Measurements from ENCODE around the gene SLC25A28. TPM values are rescaled to one million over a fixed set of nuclear protein-coding genes. Genes with fewer than 3 reads are reported as not detected.

Gene SLC25A28
- total RNA-seq, 1 experiment from 2014 or later, result 22.2 TPM

DNA sequence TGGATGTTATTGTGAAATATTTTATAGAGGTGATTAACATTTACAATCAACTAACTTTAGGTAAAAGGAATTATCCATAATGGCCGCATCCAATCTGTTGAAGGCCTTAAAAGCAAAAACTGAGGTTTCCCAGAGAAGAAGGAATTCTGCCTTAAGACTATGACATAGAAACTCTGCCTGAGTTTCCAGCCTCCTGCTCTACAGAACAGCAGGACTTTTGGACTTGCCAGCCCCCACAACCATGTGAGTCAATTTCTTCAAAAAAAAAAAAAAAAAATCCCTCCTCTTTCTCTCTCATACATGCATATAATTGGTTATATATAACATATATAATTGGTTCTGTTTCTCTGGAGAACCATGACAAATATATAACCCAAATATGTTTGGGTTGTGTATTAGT, 15.4 kb downstream of the SLC25A28 start:
- Histone ChIP-seq H2BK5ac (ENCODE audit: insufficient read length, low read length) (no peak overlapping the region), H4K20me1 (ENCODE audit: control insufficient read depth, insufficient read depth, insufficient read length) (no peaks in the 10 kb centered on the region), H3T11ph (ENCODE audit: low read length) (no peak overlapping the region), H3K4me1 (ENCODE audit: insufficient read depth, low read length) (no peaks in the 10 kb centered on the region), H3K79me2 (ENCODE audit: insufficient read depth, low read length) (no peaks in the 10 kb centered on the region), H3K56ac (ENCODE audit: insufficient read length, low read depth, low read length) (no peak overlapping the region), H4K8ac (replicated peaks; ENCODE audit: insufficient read length, low read depth, low read length) (no peak overlapping the region), H2BK12ac (ENCODE audit: insufficient read length, low read depth, low read length) (no peak overlapping the region), H3K27me3 (ENCODE audit: insufficient read depth, low read length) (no peaks in the 10 kb centered on the region), H3K9ac (ENCODE audit: extremely low read depth, insufficient read length, low read length) (no peak overlapping the region), H2BK120ac (ENCODE audit: low read depth, low read length, poor library complexity, severe bottlenecking) (no peak overlapping the region), H3K9me3 (ENCODE audit: control insufficient read depth, low read depth, low read length) (no peaks in the 10 kb centered on the region), H4K91ac (ENCODE audit: insufficient read length, low read depth, low read length) (no peak overlapping the region), H3K4ac (ENCODE audit: low read depth, low read length) (no peak overlapping the region), H3K14ac (ENCODE audit: insufficient read depth, low read length) (no peak overlapping the region), H2AFZ (ENCODE audit: low read length) (no peak overlapping the region), H3K4me2 (ENCODE audit: insufficient read depth, insufficient read length, low read length) (no peak overlapping the region), H3K23ac (ENCODE audit: insufficient read length, low read depth, low read length) (no peak overlapping the region), H3K27ac (ENCODE audit: insufficient read length, low read depth, low read length) (no peak overlapping the region), H2AK5ac (ENCODE audit: insufficient read length, low read length) (no peak overlapping the region), H4K5ac (ENCODE audit: insufficient read length, low read depth, low read length) (no peak overlapping the region), H3K23me2 (ENCODE audit: insufficient read length, low read depth, low read length, poor library complexity, severe bottlenecking) (no peaks in the 10 kb centered on the region), H3K79me1 (ENCODE audit: insufficient read depth, low read depth, low read length, poor library complexity, severe bottlenecking) (no peaks in the 10 kb centered on the region), H2BK15ac (ENCODE audit: low read depth, low read length) (no peak overlapping the region), H2BK20ac (ENCODE audit: low read depth, low read length, poor library complexity, severe bottlenecking) (no peak overlapping the region), H3K18ac (ENCODE audit: insufficient read length, low read depth, low read length) (no peak overlapping the region)
- TF ChIP-seq, protein P1, sequence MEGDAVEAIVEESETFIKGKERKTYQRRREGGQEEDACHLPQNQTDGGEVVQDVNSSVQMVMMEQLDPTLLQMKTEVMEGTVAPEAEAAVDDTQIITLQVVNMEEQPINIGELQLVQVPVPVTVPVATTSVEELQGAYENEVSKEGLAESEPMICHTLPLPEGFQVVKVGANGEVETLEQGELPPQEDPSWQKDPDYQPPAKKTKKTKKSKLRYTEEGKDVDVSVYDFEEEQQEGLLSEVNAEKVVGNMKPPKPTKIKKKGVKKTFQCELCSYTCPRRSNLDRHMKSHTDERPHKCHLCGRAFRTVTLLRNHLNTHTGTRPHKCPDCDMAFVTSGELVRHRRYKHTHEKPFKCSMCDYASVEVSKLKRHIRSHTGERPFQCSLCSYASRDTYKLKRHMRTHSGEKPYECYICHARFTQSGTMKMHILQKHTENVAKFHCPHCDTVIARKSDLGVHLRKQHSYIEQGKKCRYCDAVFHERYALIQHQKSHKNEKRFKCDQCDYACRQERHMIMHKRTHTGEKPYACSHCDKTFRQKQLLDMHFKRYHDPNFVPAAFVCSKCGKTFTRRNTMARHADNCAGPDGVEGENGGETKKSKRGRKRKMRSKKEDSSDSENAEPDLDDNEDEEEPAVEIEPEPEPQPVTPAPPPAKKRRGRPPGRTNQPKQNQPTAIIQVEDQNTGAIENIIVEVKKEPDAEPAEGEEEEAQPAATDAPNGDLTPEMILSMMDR (conservative IDR thresholded peaks at IDR 0.05), result no peak
- H3K36me3 Mint-ChIP-seq (ENCODE audit: insufficient read depth in 1 of 3, low read depth in 3 of 3), result peaks cover 0 to 1% (median 0%) of the 10 kb centered on the region in 3 experiments; a peak in 1 of 7 replicates
- H3K9me3 Mint-ChIP-seq, result peaks cover 0 to 9% of the 10 kb centered on the region in 2 experiments; a peak in 3 of 5 replicates
- no peak for DNase-seq
- peaks cover 6 to 7% of the 10 kb centered on the region in 2 experiments for H3K4me1 Mint-ChIP-seq
- peaks cover 7% of the 10 kb centered on the region for H3K27me3 Mint-ChIP-seq (ENCODE audit: low read depth)
- no peak overlapping the region for H3K27ac Mint-ChIP-seq
- H3K4me3 Mint-ChIP-seq, result no peak overlapping the region
- no CpG with 5 or more reads among the region's 1 CpG for WGBS (ENCODE audit: extremely low coverage, insufficient read length, low lambda C conversion rate)

Data from H9 (cell line).